ENCODE measurements around the gene SHQ1.
"Not testable (repeated sequence)": the region's sequence is repeated elsewhere in the genome, so short reads cannot be mapped to it uniquely, and the experiment has no call there.

SHQ1 gene

GRCh38 chr3:72746430-72747411, 101.5 kb downstream of the SHQ1 start:
- no peak for DNase-seq

- DNase-seq, result no peak
Measured at GRCh38 chr3:72745146-72745999, 102.9 kb downstream of the SHQ1 start.

- DNase-seq, result no peak
Measured at GRCh38 chr3:72744330-72744729, 103.9 kb downstream of the SHQ1 start.

GRCh38 chr3:72739531-72740466, 108.4 kb downstream of the SHQ1 start:
- no peak for DNase-seq

- peak; percentile 59 for DNase-seq
Measured at GRCh38 chr3:72738752-72739530, 109.3 kb downstream of the SHQ1 start.

GRCh38 chr3:72735072-72735471, 113.2 kb downstream of the SHQ1 start:
- not testable (repeated sequence) for DNase-seq

GRCh38 chr3:72733676-72734075, 114.6 kb downstream of the SHQ1 start:
- no peak for DNase-seq

GRCh38 chr3:72732666-72733345, 115.4 kb downstream of the SHQ1 start:
- not testable (repeated sequence) for DNase-seq

GRCh38 chr3:72728958-72729467, 119.2 kb downstream of the SHQ1 start:
- DNase-seq, result no peak

GRCh38 chr3:72728329-72728889, 119.8 kb downstream of the SHQ1 start:
- no peak for DNase-seq

GRCh38 chr3:72727726-72728125, 120.5 kb downstream of the SHQ1 start:
- DNase-seq, result no peak

- peak; percentile 59 for DNase-seq
Measured at GRCh38 chr3:72727172-72727571, 121.1 kb downstream of the SHQ1 start.

- no peak for DNase-seq
Measured at GRCh38 chr3:72725229-72725628, 123.0 kb downstream of the SHQ1 start.

- no peak for DNase-seq
Measured at GRCh38 chr3:72724070-72724469, 124.2 kb downstream of the SHQ1 start.

- DNase-seq, result no peak
Measured at GRCh38 chr3:72722930-72723726, 125.1 kb downstream of the SHQ1 start.

- no peak for DNase-seq
Measured at GRCh38 chr3:72721683-72722381, 126.4 kb downstream of the SHQ1 start.

- DNase-seq, result no peak
Measured at GRCh38 chr3:72720566-72720965, 127.7 kb downstream of the SHQ1 start.

- no peak for DNase-seq
Measured at GRCh38 chr3:72719137-72719536, 129.1 kb downstream of the SHQ1 start.

GRCh38 chr3:72714135-72714534, 134.1 kb downstream of the SHQ1 start:
- not testable (repeated sequence) for DNase-seq

Measured in left hindlimb (tissue), 1 donor.